Mesothelial cell of epicardium (in vitro differentiated cells): Measurements from ENCODE around the gene ZNF621. TPM values are rescaled to one million over a fixed set of nuclear protein-coding genes. Genes with fewer than 3 reads are reported as not detected.

Experiments used
- DNase-seq, 2 experiments: peaks; one replicate each; pipeline ENCODE4 v3.0.0; 2021; ENCODE audit warnings: low spot score in 2 of 2; ENCODE audit not compliant: unreplicated experiment in 2 of 2
- H3K27ac Mint-ChIP-seq: 2 replicates; pipeline ENCODE4 v1.8.0; 2021; ENCODE audit warnings: mixed read lengths
- H3K27me3 Mint-ChIP-seq: 2 replicates; pipeline ENCODE4 v1.8.0; 2021; ENCODE audit warnings: low read depth, mixed read lengths
- H3K36me3 Mint-ChIP-seq: 2 replicates; pipeline ENCODE4 v1.8.0; 2021; ENCODE audit warnings: mixed read lengths
- H3K4me1 Mint-ChIP-seq: 2 replicates; pipeline ENCODE4 v1.8.0; 2021; ENCODE audit warnings: mixed read lengths
- H3K4me3 Mint-ChIP-seq: 2 replicates; pipeline ENCODE4 v1.8.0; 2021; ENCODE audit warnings: mild to moderate bottlenecking, moderate library complexity, mixed read lengths
- H3K9me3 Mint-ChIP-seq: 2 replicates; pipeline ENCODE4 v1.8.0; 2021; ENCODE audit warnings: mixed read lengths
- total RNA-seq: library from RNA; stranded (reverse); gene quantifications from 3 replicates; pipeline ENCODE4 v1.2.1, GENCODE V29; 2021
- TF ChIP-seq, protein P1 (sequence below): fragments of 200-600 bp; sonication (generic); IDR thresholded peaks from one replicate; pipeline ENCODE4 v1.5.0; 2021; ENCODE audit warnings: antibody characterized with exemption; ENCODE audit not compliant: unreplicated experiment

Gene ZNF621
- total RNA-seq, 1 donor from 2014 or later, result 30.4 TPM

DNA sequence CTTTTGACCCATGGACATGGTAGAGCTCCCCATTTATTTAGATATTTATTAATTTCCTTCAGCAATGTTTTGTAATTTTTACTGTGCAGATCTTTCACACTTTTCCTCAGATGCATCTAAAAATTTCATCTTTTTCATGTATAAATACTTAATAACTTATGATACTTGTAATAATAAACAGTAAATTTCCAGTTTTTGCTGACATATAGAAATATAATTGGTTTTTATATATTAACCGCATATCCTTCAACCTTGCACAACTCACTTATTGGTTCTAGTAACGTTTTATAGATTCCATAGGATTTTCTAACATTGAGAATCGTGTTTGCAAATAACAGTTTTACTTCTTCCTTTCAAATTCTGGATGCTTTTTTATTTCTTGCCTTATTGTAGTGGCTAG lies 3.5 kb upstream of the ZNF621 start:
- Mint-ChIP-seq H3K4me1 (peaks cover 9% of the 10 kb centered on the region), H3K36me3 (peaks cover 18% of the 10 kb centered on the region), H3K27me3 (no peaks in the 10 kb centered on the region), H3K27ac (no peak overlapping the region), H3K9me3 (peaks cover 3% of the 10 kb centered on the region), H3K4me3 (no peak overlapping the region)
- DNase-seq, result no peak
- TF ChIP-seq, protein P1, sequence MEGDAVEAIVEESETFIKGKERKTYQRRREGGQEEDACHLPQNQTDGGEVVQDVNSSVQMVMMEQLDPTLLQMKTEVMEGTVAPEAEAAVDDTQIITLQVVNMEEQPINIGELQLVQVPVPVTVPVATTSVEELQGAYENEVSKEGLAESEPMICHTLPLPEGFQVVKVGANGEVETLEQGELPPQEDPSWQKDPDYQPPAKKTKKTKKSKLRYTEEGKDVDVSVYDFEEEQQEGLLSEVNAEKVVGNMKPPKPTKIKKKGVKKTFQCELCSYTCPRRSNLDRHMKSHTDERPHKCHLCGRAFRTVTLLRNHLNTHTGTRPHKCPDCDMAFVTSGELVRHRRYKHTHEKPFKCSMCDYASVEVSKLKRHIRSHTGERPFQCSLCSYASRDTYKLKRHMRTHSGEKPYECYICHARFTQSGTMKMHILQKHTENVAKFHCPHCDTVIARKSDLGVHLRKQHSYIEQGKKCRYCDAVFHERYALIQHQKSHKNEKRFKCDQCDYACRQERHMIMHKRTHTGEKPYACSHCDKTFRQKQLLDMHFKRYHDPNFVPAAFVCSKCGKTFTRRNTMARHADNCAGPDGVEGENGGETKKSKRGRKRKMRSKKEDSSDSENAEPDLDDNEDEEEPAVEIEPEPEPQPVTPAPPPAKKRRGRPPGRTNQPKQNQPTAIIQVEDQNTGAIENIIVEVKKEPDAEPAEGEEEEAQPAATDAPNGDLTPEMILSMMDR, result no peak

DNA sequence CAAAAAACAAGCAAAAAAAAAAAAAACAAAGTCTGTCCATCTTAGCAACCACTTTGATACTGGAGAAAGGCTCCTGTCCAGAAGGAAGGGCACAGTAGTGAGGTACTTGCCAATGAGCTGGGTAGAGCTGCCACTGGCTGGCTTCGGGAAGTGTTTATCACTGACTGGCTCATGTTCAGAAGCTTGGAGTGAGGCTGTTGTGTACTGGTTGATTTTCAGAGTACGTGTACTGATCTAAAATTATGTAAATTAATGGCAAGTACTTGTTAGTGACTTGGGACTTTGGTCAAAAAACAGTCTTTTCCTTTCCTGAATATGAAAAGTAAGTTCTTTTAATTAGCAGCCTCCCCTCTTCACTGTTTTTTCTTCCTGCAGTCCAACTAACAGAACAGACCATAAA lies 979 bp upstream of the ZNF621 start:
- peaks cover 2% of the 10 kb centered on the region for H3K9me3 Mint-ChIP-seq
- peaks cover 13% of the 10 kb centered on the region for H3K4me1 Mint-ChIP-seq
- peak overlapping the region; percentile 94 for H3K27ac Mint-ChIP-seq
- H3K4me3 Mint-ChIP-seq, result peak overlapping the region; percentile 87
- H3K36me3 Mint-ChIP-seq, result peaks cover 21% of the 10 kb centered on the region
- DNase-seq, result no peak
- H3K27me3 Mint-ChIP-seq, result no peaks in the 10 kb centered on the region
- TF ChIP-seq, protein P1, result no peak

DNA sequence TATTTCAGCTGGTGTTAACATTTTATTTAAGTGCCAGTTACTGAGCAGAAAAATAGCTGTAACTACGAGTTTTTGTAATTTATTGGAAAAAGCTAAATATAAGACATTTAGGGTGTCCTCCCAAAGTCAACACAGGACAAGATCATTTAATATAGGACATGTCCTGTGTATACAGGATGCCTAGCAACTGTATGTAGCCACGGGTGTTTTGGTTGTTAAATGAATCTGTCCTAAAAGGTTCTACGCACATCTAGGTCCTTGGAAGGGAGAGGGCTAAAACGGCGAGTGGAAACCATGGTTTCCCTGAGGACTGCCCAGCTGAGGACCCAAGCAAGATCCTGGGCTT lies 565 bp upstream of the ZNF621 start:
- no peaks in the 10 kb centered on the region for H3K9me3 Mint-ChIP-seq
- no peak for DNase-seq
- H3K4me3 Mint-ChIP-seq, result peak overlapping the region; percentile 87
- H3K27me3 Mint-ChIP-seq, result no peaks in the 10 kb centered on the region
- peaks cover 21% of the 10 kb centered on the region for H3K36me3 Mint-ChIP-seq
- peaks cover 13% of the 10 kb centered on the region for H3K4me1 Mint-ChIP-seq
- H3K27ac Mint-ChIP-seq, result peak overlapping the region; percentile 94
- TF ChIP-seq, protein P1, result no peak

DNA sequence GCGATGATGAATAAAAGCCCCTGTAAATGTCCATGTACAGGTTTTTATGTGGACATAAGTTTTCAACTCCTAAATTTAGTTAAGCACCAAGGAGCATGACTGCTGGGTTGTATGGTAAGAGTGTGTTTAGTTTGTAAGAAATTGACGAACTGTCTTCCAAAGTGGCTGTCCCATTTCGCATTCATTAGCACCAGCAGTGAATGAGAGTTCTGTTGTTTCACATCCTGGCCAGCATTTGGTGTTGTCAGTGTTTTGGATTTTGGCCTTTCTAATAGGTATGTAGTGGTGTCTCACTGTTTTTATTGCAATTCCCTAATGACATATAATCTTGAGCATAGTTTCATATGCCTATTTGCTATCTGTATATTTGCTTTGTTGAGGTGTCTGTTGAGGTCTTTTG lies 3.7 kb downstream of the ZNF621 start:
- Mint-ChIP-seq H3K27ac (no peak overlapping the region), H3K4me1 (peaks cover 13% of the 10 kb centered on the region), H3K4me3 (no peak overlapping the region), H3K36me3 (peaks cover 53% of the 10 kb centered on the region), H3K27me3 (no peaks in the 10 kb centered on the region), H3K9me3 (peaks cover 11% of the 10 kb centered on the region)
- no peak for DNase-seq
- TF ChIP-seq, protein P1, result no peak

DNA sequence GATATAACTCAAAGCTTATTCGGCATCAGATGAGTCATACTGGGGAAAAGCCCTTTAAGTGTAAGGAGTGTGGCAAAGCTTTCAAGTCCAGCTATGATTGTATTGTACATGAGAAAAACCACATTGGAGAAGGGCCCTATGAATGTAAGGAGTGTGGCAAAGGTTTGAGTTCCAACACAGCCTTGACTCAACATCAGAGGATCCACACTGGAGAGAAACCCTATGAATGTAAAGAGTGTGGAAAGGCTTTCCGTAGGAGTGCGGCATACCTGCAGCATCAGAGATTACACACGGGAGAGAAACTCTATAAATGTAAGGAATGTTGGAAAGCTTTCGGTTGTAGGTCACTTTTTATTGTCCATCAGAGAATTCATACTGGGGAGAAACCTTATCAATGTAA lies 7.5 kb downstream of the ZNF621 start:
- DNase-seq, result no peak
- Mint-ChIP-seq H3K4me1 (no peaks in the 10 kb centered on the region), H3K4me3 (no peak overlapping the region), H3K27me3 (no peaks in the 10 kb centered on the region), H3K27ac (no peak overlapping the region), H3K9me3 (peaks cover 23% of the 10 kb centered on the region), H3K36me3 (peaks cover 81% of the 10 kb centered on the region)
- TF ChIP-seq, protein P1, result no peak

DNA sequence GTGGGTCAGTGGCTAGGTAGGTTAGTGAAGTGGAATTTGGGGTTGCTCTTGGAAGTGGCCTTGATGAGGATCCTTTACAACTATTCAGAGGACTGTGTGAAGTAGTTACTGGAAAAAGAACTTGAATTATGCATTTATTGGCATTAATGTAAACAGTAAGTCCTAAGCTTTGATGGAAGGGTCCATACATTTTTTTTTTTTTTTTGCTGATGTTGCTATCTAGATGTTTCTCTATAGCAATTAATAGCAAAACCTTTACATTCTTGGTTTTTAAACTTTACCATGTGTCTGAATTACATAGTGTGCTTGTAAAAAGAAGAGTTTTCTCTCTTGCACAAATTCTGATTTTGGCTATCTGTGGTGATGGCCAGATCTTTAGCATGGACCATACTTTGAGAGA lies 9.5 kb downstream of the ZNF621 start:
- H3K9me3 Mint-ChIP-seq, result peaks cover 39% of the 10 kb centered on the region

More for the DNA sequence above, 9.5 kb downstream of the ZNF621 start:
- no peak overlapping the region for H3K4me3 Mint-ChIP-seq
- H3K27ac Mint-ChIP-seq, result no peak overlapping the region
- H3K36me3 Mint-ChIP-seq, result peaks cover 86% of the 10 kb centered on the region
- H3K27me3 Mint-ChIP-seq, result no peaks in the 10 kb centered on the region
- H3K4me1 Mint-ChIP-seq, result no peaks in the 10 kb centered on the region
- no peak for DNase-seq
- TF ChIP-seq, protein P1, result no peak
